GM19043 (cell line): Measurements from ENCODE around the gene LANCL1.

Source experiments
- ATAC-seq: cut with Tn5 transposase; IDR thresholded peaks from one replicate; pipeline ENCODE4 v1.9.1; 2021; ENCODE audit warnings: low read depth; ENCODE audit not compliant: unreplicated experiment

Gene LANCL1

GRCh38 chr2:210476194-210477128 is at the start of gene LANCL1:
Gene LANCL1 (minus strand): TSS chr2:210476759. CDS start chr2:210476396, 363 bp downstream.
- peak; percentile 100 for ATAC-seq

GRCh38 chr2:210524533-210524932 is 48.0 kb upstream of the LANCL1 start:
- ATAC-seq = no peak

- ATAC-seq = no peak
These were observed 47.2 kb upstream of the LANCL1 start for GRCh38 chr2:210523650-210524289.

- ATAC-seq = no peak
These were observed 45.8 kb upstream of the LANCL1 start for GRCh38 chr2:210522399-210522798.

GRCh38 chr2:210519594-210519993 is 43.0 kb upstream of the LANCL1 start:
- ATAC-seq = no peak

GRCh38 chr2:210517264-210517663 is 40.7 kb upstream of the LANCL1 start:
- ATAC-seq = no peak

- no peak for ATAC-seq
These were observed 39.4 kb upstream of the LANCL1 start for GRCh38 chr2:210515911-210516310.

- ATAC-seq = no peak
These were observed 27.2 kb upstream of the LANCL1 start for GRCh38 chr2:210503725-210504191.

GRCh38 chr2:210503001-210503623 is 26.6 kb upstream of the LANCL1 start:
- ATAC-seq = peak; percentile 83

- peak; percentile 85 for ATAC-seq
These were observed 20.0 kb upstream of the LANCL1 start for GRCh38 chr2:210496512-210496911.

- no peak for ATAC-seq
These were observed 17.0 kb upstream of the LANCL1 start for GRCh38 chr2:210493528-210493927.

GRCh38 chr2:210481601-210482175 is 5.1 kb upstream of the LANCL1 start:
- ATAC-seq = no peak

- ATAC-seq = no peak
These were observed 4.2 kb upstream of the LANCL1 start for GRCh38 chr2:210480764-210481163.

- no peak for ATAC-seq
These were observed 3.5 kb upstream of the LANCL1 start for GRCh38 chr2:210480079-210480478.

- ATAC-seq = no peak
These were observed 2.1 kb upstream of the LANCL1 start for GRCh38 chr2:210478661-210479060.

- no peak for ATAC-seq
These were observed 937 bp upstream of the LANCL1 start for GRCh38 chr2:210477496-210477895.

GRCh38 chr2:210475706-210476105 is 853 bp downstream of the LANCL1 start:
- ATAC-seq = no peak

- no peak for ATAC-seq
These were observed 1.8 kb downstream of the LANCL1 start for GRCh38 chr2:210474776-210475175.

GRCh38 chr2:210461401-210461800 is 15.2 kb downstream of the LANCL1 start:
- ATAC-seq = peak; percentile 59

- peak; percentile 53 for ATAC-seq
These were observed 16.0 kb downstream of the LANCL1 start for GRCh38 chr2:210460322-210461227.
